Kidney (tissue), 14 donors: ENCODE data around the gene GPR55. TPM values are rescaled to one million over a fixed set of nuclear protein-coding genes. Genes with fewer than 3 reads are reported as not detected.

Source experiments
- DNase-seq, 5 donors: peaks; one replicate each; pipeline ENCODE4 v3.0.0-alpha.2; 2013 to 2020
- FAIRE-seq: peaks from 2 replicates; lab custom pipeline; 2012; peaks lifted over from hg19 to GRCh38; lab: Jason Lieb, UNC
- H3K27ac ChIP-seq, 2 donors: one replicate each; pipeline ENCODE4 v1.7.0; 2013; ENCODE audit warnings: low read depth in 2 of 2, low read length in 2 of 2, inconsistent platforms in 1 of 2
- H3K27me3 ChIP-seq: one replicate; pipeline ENCODE4 v1.7.1; 2013; ENCODE audit warnings: low read length, inconsistent platforms; ENCODE audit not compliant: control insufficient read depth, insufficient read depth
- H3K36me3 ChIP-seq, 3 donors: one replicate each; pipeline versions ENCODE4 v1.7.0 to v1.7.1; 2013; ENCODE audit warnings: low read length in 3 of 3, control low read depth in 1 of 3, inconsistent platforms in 1 of 3; ENCODE audit not compliant: insufficient read depth in 3 of 3, control insufficient read depth in 2 of 3
- H3K4me1 ChIP-seq, 3 donors: one replicate each; pipeline versions ENCODE4 v1.7.0 to v1.7.1; 2013; ENCODE audit warnings: low read length in 3 of 3, inconsistent platforms in 1 of 3, low read depth in 1 of 3; ENCODE audit not compliant: control insufficient read depth in 2 of 3, insufficient read depth in 2 of 3
- H3K4me3 ChIP-seq, 3 donors: one replicate each; pipeline versions ENCODE4 v1.7.0 to v1.8.1; 2013; ENCODE audit warnings: low read length in 3 of 3, control low read depth in 1 of 3, inconsistent platforms in 1 of 3
- H3K9ac ChIP-seq, 3 donors: one replicate each; pipeline versions ENCODE4 v1.7.0 to v1.7.1; 2013; ENCODE audit warnings: low read length in 3 of 3, control low read depth in 1 of 3, inconsistent platforms in 1 of 3
- H3K9me3 ChIP-seq, 3 donors: one replicate each; pipeline versions ENCODE4 v1.7.0 to v1.7.1; 2013; ENCODE audit warnings: low read length in 3 of 3, control low read depth in 1 of 3, inconsistent platforms in 1 of 3; ENCODE audit not compliant: control insufficient read depth in 2 of 3, insufficient read depth in 1 of 3
- intact Hi-C: fragments of 100-400 bp; cut with DNase I; formaldehyde crosslinking; loops from one replicate; pipeline ENCODE4 v1.11.1; 2022
- polyA plus RNA-seq: library from polyadenylated mRNA; stranded (reverse); fragments of 350-450 nt; fragmentation: Illumina TruSeq; extraction: RNeasy Lipid Tissue Mini Kit (QIAGEN cat#74804); gene quantifications from one replicate; pipeline ENCODE4 v1.2.3, GENCODE V29; 2014; ENCODE audit warnings: low read depth, low replicate concordance; ENCODE audit not compliant: insufficient read depth
- total RNA-seq: library from RNA; stranded (reverse); fragmentation: NEBNext Ultra II Directional; extraction: Animal tissue kit (Norgen Biotek cat#: 25700); gene quantifications from one replicate; pipeline ENCODE4 v1.2.1, GENCODE V29; 2021
- TF ChIP-seq, protein P1 (sequence below): IDR thresholded peaks from 3 replicates; pipeline ENCODE4 v1.5.1; 2012; ENCODE audit warnings: mild to moderate bottlenecking, moderate library complexity, borderline replicate concordance; ENCODE audit not compliant: insufficient read depth; ENCODE audit errors: extremely low read depth
- donor health status: control.
- donor health status: control.
- donor health status: control.
- donor health status: control.
- donor health status: control.
- donor health status: DM: yes; HTN: yes; CAD: no.
- donor health status: Normal renal cell carcinoma (clear cell type).

GPR55 gene
- total and polyA plus RNA-seq, 2 donors from 2014 or later = 0.69 TPM; not detected in 1

DNA sequence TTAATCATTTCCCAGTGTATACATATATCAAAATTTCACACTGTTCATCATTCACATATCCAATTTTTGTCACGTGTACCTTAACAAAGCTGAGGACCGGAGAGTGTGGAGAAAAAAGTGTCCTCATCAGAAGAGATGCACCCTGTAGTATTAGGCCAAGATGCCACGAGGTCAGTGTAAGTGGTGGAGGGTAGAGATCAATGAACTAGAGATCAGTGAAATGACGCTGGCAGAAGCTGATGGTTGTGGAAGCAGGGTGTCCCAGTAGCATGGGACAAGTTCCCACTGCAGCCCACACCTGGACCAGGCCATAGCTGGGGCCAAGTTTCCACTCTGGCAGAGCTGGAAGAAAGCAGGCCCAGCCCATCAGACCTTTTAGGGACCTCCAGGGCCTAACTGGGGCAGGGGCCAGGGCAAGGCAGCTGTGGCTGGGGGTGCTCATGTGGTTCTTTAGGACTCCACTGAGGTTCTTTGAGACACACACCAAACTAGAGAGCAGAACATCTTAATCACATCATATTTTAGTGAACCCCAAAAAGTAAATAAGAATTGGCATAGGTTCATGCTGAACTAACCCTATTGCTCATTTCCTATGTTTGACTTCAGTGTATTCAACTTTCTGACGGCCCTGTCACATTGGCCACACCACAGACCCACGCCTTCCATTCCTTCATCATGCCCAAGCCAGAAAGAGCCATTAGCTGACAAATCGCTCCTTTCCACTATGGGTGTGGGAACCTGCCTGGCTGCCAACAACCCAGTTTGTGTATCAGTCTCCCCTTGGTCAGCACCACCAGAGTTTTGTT, 21.6 kb upstream of the GPR55 start:
- H3K4me3 ChIP-seq = no peak overlapping the region
- H3K27me3 ChIP-seq = no peaks in the 10 kb centered on the region
- H3K36me3 ChIP-seq = no peaks in the 10 kb centered on the region
- no peak overlapping the region for H3K9ac ChIP-seq
- DNase-seq (no peak), FAIRE-seq (no peak)
- intact Hi-C loops = no loop called here
- TF ChIP-seq, protein P1, sequence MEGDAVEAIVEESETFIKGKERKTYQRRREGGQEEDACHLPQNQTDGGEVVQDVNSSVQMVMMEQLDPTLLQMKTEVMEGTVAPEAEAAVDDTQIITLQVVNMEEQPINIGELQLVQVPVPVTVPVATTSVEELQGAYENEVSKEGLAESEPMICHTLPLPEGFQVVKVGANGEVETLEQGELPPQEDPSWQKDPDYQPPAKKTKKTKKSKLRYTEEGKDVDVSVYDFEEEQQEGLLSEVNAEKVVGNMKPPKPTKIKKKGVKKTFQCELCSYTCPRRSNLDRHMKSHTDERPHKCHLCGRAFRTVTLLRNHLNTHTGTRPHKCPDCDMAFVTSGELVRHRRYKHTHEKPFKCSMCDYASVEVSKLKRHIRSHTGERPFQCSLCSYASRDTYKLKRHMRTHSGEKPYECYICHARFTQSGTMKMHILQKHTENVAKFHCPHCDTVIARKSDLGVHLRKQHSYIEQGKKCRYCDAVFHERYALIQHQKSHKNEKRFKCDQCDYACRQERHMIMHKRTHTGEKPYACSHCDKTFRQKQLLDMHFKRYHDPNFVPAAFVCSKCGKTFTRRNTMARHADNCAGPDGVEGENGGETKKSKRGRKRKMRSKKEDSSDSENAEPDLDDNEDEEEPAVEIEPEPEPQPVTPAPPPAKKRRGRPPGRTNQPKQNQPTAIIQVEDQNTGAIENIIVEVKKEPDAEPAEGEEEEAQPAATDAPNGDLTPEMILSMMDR = no peak
- H3K27ac ChIP-seq = no peak overlapping the region
- no peaks in the 10 kb centered on the region for H3K9me3 ChIP-seq
- H3K4me1 ChIP-seq = no peaks in the 10 kb centered on the region

DNA sequence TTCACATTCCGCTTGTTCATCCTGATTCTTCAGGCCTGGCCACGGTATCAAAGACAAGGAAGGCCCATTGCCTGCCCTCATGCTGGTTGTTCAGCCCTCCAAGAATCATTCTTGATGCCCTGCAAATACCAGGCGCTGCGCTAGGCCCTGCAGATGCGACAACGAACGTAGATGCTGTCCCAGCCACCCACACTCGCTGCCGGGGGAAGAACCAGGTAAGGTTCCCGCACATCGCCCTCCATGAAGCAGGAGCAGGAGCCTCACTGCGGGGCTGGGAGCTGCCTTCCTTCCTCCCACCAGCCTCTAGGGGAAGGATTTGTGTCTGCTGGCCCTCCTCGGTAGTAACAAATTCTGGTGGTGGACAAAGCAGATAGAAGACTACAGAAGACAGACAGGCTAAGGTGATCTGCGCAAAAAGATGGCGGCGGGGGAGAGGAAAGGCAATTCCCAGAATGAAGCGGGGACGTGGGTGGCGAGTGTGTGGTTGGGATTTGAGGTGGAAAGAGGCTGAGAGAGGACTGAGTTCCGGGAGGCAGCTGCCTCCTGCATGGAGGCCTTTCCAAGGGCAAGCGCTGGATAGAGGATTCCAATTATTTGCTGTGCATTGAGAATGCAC, 19.8 kb upstream of the GPR55 start:
- TF ChIP-seq, protein P1 = no peak
- no peak overlapping the region for H3K9ac ChIP-seq
- H3K9me3 ChIP-seq = no peaks in the 10 kb centered on the region
- no peaks in the 10 kb centered on the region for H3K36me3 ChIP-seq
- no peak for FAIRE-seq
- H3K27me3 ChIP-seq = no peaks in the 10 kb centered on the region
- DNase-seq = no peak
- H3K4me1 ChIP-seq = no peaks in the 10 kb centered on the region
- no peak overlapping the region for H3K4me3 ChIP-seq
- intact Hi-C loops = no loop called here
- no peak overlapping the region for H3K27ac ChIP-seq

DNA sequence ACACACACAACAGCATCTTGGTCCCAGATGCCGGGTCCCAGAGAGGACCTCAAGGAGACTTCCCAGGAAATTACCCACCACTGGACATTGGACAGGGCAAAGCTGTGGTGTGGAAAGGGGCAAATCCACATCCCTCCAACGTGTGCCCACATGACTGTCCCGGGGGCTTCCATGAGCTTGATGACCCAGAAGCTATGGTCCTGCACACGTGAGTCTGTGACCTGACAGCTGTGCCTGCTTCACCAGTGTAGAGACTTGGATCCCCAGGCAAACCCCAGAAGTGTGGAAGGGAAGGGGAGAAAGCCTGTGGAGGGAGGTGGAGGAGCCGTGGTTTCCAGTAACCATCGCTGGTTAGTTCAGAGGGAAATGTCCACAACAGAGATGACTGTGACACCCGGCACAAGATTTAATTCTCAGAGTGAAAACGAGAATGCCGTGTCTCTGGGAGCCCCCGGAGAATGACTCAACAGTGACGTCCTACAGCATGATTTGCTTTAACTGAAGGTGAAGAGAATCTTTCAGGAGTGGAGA, 19.1 kb upstream of the GPR55 start:
- H3K9ac ChIP-seq = no peak overlapping the region
- H3K27me3 ChIP-seq = no peaks in the 10 kb centered on the region
- no peak for DNase-seq
- no peaks in the 10 kb centered on the region for H3K9me3 ChIP-seq
- intact Hi-C loops = no loop called here
- no peaks in the 10 kb centered on the region for H3K4me1 ChIP-seq
- TF ChIP-seq, protein P1 = no peak
- H3K27ac ChIP-seq = no peak overlapping the region
- no peaks in the 10 kb centered on the region for H3K36me3 ChIP-seq
- FAIRE-seq = no peak
- no peak overlapping the region for H3K4me3 ChIP-seq
